DND-41 (cell line): ENCODE data around the gene CELA2A.

ENCODE experiments used
- ATAC-seq: fragments of 200-7000 bp; cut with Tn5 transposase; 3 replicates; pipeline ENCODE4 v1.9.1; 2021; ENCODE audit warnings: low read depth; ENCODE audit not compliant: insufficient read depth
- DNase-seq: peaks from one replicate; pipeline ENCODE4 v3.0.0-alpha.2; 2020
- H2AFZ ChIP-seq: 2 replicates; pipeline ENCODE4 v1.6.0; 2012; ENCODE audit warnings: low read depth, low read length
- H3K27ac ChIP-seq: 2 replicates; pipeline ENCODE4 v1.5.1; 2012; ENCODE audit warnings: low read length, inconsistent platforms
- H3K27me3 ChIP-seq: fragments of 200-600 bp; sonication (generic); 2 replicates; pipeline ENCODE4 v1.6.0; 2012; ENCODE audit warnings: low read length, mild to moderate bottlenecking, inconsistent platforms; ENCODE audit not compliant: insufficient read depth, poor library complexity
- H3K36me3 ChIP-seq: 2 replicates; pipeline ENCODE4 v1.5.1; 2012; ENCODE audit warnings: low read length, inconsistent platforms; ENCODE audit not compliant: insufficient read depth
- H3K4me1 ChIP-seq: 2 replicates; pipeline ENCODE4 v1.5.1; 2012; ENCODE audit warnings: mild to moderate bottlenecking, low read length; ENCODE audit not compliant: insufficient read depth
- H3K4me2 ChIP-seq: 2 replicates; pipeline ENCODE4 v1.6.0; 2012; ENCODE audit warnings: mild to moderate bottlenecking, moderate library complexity, low read length, inconsistent platforms; ENCODE audit not compliant: insufficient read depth
- H3K4me3 ChIP-seq, 2 experiments: fragments of 200-600 bp in 1 of 2; shearing (Covaris generic) in 1 of 2; 2 replicates each; pipeline ENCODE4 v1.5.1; 2012 to 2016; ENCODE audit warnings: inconsistent platforms in 2 of 2, low read length in 2 of 2, mild to moderate bottlenecking in 2 of 2, low read depth in 1 of 2, moderate library complexity in 1 of 2
- H3K79me2 ChIP-seq: 2 replicates; pipeline ENCODE4 v1.6.0; 2012; ENCODE audit warnings: low read length, inconsistent platforms; ENCODE audit not compliant: insufficient read depth
- H3K9ac ChIP-seq: 2 replicates; pipeline ENCODE4 v1.6.0; 2012; ENCODE audit warnings: low read depth, mild to moderate bottlenecking, inconsistent platforms, low read length, moderate library complexity
- H3K9me3 ChIP-seq: 2 replicates; pipeline ENCODE4 v1.5.1; 2012; ENCODE audit warnings: low read length, moderate library complexity, mild to moderate bottlenecking, inconsistent platforms; ENCODE audit not compliant: insufficient read depth, severe bottlenecking
- H4K20me1 ChIP-seq: 2 replicates; pipeline ENCODE4 v1.6.0; 2012; ENCODE audit warnings: low read length; ENCODE audit not compliant: insufficient read depth
- CTCF ChIP-seq: IDR thresholded peaks from 2 replicates; pipeline ENCODE4 v1.5.1; 2012; ENCODE audit warnings: borderline replicate concordance, low read length, moderate library complexity, mild to moderate bottlenecking; ENCODE audit not compliant: poor library complexity, severe bottlenecking; ENCODE audit errors: extremely low read depth
- EZH2 ChIP-seq: IDR thresholded peaks from 3 replicates; pipeline ENCODE4 v1.6.1; 2012; ENCODE audit warnings: borderline replicate concordance, low read depth, mild to moderate bottlenecking, moderate library complexity, low read length, inconsistent platforms; ENCODE audit not compliant: severe bottlenecking

CELA2A gene

GRCh38 chr1:15439325-15439724 lies 17.2 kb upstream of the CELA2A start:
- no peaks in the 10 kb centered on the region for H3K36me3 ChIP-seq
- ATAC-seq, result no peak
- no peak overlapping the region for H2AFZ ChIP-seq
- 0 out of 2 replicates have a peak, but pooled peaks cover 1% of the 10 kb centered on the region for H4K20me1 ChIP-seq
- H3K79me2 ChIP-seq, result no peaks in the 10 kb centered on the region
- no peak overlapping the region for H3K4me3 ChIP-seq
- DNase-seq, result no peak
- H3K4me1 ChIP-seq, result no peaks in the 10 kb centered on the region
- H3K27me3 ChIP-seq, result no peaks in the 10 kb centered on the region
- H3K27ac ChIP-seq, result no peak overlapping the region
- H3K9ac ChIP-seq, result no peak overlapping the region
- TF ChIP-seq EZH2 (no peak), CTCF (no peak)
- H3K4me2 ChIP-seq, result no peak overlapping the region
- no peaks in the 10 kb centered on the region for H3K9me3 ChIP-seq

- no peaks in the 10 kb centered on the region for H3K36me3 ChIP-seq
- no peak overlapping the region for H3K4me3 ChIP-seq
- no peaks in the 10 kb centered on the region for H3K79me2 ChIP-seq
- ATAC-seq (no peak), DNase-seq (no peak)
- 0 out of 2 replicates have a peak, but pooled peaks cover 4% of the 10 kb centered on the region for H4K20me1 ChIP-seq
- no peaks in the 10 kb centered on the region for H3K27me3 ChIP-seq
- H3K4me1 ChIP-seq, result no peaks in the 10 kb centered on the region
- H3K9me3 ChIP-seq, result no peaks in the 10 kb centered on the region
- no peak overlapping the region for H3K27ac ChIP-seq
- TF ChIP-seq CTCF (no peak), EZH2 (no peak)
- no peak overlapping the region for H2AFZ ChIP-seq
- H3K4me2 ChIP-seq, result no peak overlapping the region
- no peak overlapping the region for H3K9ac ChIP-seq
These were observed 16.2 kb upstream of the CELA2A start for GRCh38 chr1:15440357-15440756.

GRCh38 chr1:15441247-15441646 lies 15.3 kb upstream of the CELA2A start:
- no peak for ATAC-seq
- Histone ChIP-seq H3K4me2 (no peak overlapping the region), H3K79me2 (no peaks in the 10 kb centered on the region), H3K4me3 (no peak overlapping the region), H3K27me3 (no peaks in the 10 kb centered on the region), H3K27ac (no peak overlapping the region), H3K36me3 (no peaks in the 10 kb centered on the region), H4K20me1 (0 out of 2 replicates have a peak, but pooled peaks cover 4% of the 10 kb centered on the region), H2AFZ (no peak overlapping the region), H3K9me3 (no peaks in the 10 kb centered on the region), H3K9ac (no peak overlapping the region), H3K4me1 (no peaks in the 10 kb centered on the region)
- no peak for DNase-seq
- TF ChIP-seq CTCF, result no peak
- no peak for TF ChIP-seq EZH2

- Histone ChIP-seq H3K79me2 (no peaks in the 10 kb centered on the region), H3K4me1 (no peaks in the 10 kb centered on the region), H3K27ac (no peak overlapping the region), H3K9me3 (no peaks in the 10 kb centered on the region), H4K20me1 (0 out of 2 replicates have a peak, but pooled peaks cover 4% of the 10 kb centered on the region), H3K4me3 (no peak overlapping the region), H3K36me3 (no peaks in the 10 kb centered on the region), H3K27me3 (no peaks in the 10 kb centered on the region), H2AFZ (no peak overlapping the region), H3K9ac (no peak overlapping the region), H3K4me2 (no peak overlapping the region)
- no peak for DNase-seq
- TF ChIP-seq EZH2 (no peak), CTCF (no peak)
- ATAC-seq, result no peak
These were observed 14.4 kb upstream of the CELA2A start for GRCh38 chr1:15442119-15442518.
